ENCODE measurements around the gene RAB5A. TPM values are rescaled to one million over a fixed set of nuclear protein-coding genes. Genes with fewer than 3 reads are reported as not detected.

Gene RAB5A
- total RNA-seq, 1 donor from 2014 or later = 106 TPM

DNA sequence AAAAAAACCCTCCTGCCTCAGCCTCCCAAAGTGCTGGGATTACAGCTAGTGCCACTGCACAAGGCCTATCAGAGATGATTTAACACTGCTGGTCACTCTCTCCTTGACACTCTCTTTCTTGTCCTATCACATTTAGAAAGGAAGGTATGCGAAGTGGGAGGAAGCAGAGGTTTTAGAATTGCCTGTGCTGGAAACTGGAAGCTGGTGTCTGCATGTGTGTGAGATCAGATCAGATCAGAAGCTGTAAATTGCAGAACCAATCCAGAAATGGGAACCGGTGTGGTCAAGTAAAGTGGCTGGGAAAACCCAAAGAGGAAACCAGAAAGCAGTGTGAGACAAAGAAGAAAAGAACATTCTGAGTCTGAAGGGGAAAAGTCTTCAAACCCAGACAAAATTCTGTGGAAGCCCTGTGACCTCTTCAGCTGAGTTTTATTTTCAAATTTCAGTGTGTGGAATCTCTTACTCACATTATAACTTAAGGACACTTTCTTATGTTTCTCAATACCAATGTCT, 15.7 kb upstream of the RAB5A start:
- H3K36me3 Mint-ChIP-seq (ENCODE audit: low read depth, unreplicated experiment) = no peaks in the 10 kb centered on the region
- no peak for FAIRE-seq
- no peak overlapping the region for H2AFZ ChIP-seq (ENCODE audit: low read depth, low read length)

DNA sequence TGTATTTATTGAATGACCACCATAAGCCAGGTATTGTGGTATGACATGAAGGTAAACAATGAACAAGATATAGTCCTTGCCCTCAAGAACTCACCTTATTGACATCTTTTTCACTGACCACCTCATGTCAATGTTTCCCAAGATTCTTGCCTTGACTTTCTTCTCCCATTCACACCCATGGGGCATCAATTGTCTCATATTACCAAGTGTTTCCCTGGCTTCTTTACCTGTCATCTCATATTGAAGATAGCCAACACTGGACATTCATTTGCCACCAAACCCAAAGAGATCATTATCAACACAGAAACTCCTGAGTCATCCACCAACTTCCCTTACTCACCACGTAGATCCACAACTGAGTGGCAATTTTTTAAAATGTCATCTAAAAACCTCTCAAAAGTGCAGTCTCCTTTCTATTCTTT, 15.1 kb upstream of the RAB5A start:
- H3K4me1 ChIP-seq (ENCODE audit: insufficient read depth, low read length) = no peaks in the 10 kb centered on the region
- Mint-ChIP-seq H3K4me3 (ENCODE audit: unreplicated experiment) (no peak overlapping the region), H3K27ac (ENCODE audit: unreplicated experiment) (peak overlapping the region; percentile 35), H3K4me1 (ENCODE audit: low read depth, unreplicated experiment) (peaks cover 15% of the 10 kb centered on the region), H3K9me3 (ENCODE audit: unreplicated experiment) (no peaks in the 10 kb centered on the region), H3K36me3 (ENCODE audit: low read depth, unreplicated experiment) (no peaks in the 10 kb centered on the region), H3K27me3 (ENCODE audit: low read depth, unreplicated experiment) (no peaks in the 10 kb centered on the region)
- no peaks in the 10 kb centered on the region for H4K20me1 ChIP-seq (ENCODE audit: insufficient read depth, low read length)
- H3K79me2 ChIP-seq (ENCODE audit: insufficient read depth, low read length) = no peaks in the 10 kb centered on the region
- H3K4me2 ChIP-seq (ENCODE audit: low read length) = no peak overlapping the region
- no peak for DNase-seq (ENCODE audit: low read depth)
- FAIRE-seq = no peak
- no peak overlapping the region for H3K4me3 ChIP-seq (ENCODE audit: insufficient read depth, low read depth, low read length)
- no peak overlapping the region for H3K9ac ChIP-seq (ENCODE audit: low read length)
- H3K27ac ChIP-seq (ENCODE audit: low read depth, low read length) = no peak overlapping the region
- no peaks in the 10 kb centered on the region for H3K9me3 ChIP-seq (ENCODE audit: insufficient read depth, low read depth, low read length)
- no peak for TF ChIP-seq EZH2 (IDR thresholded peaks at IDR 0.05; ENCODE audit: insufficient read depth, low read length)
- TF ChIP-seq, protein P1, sequence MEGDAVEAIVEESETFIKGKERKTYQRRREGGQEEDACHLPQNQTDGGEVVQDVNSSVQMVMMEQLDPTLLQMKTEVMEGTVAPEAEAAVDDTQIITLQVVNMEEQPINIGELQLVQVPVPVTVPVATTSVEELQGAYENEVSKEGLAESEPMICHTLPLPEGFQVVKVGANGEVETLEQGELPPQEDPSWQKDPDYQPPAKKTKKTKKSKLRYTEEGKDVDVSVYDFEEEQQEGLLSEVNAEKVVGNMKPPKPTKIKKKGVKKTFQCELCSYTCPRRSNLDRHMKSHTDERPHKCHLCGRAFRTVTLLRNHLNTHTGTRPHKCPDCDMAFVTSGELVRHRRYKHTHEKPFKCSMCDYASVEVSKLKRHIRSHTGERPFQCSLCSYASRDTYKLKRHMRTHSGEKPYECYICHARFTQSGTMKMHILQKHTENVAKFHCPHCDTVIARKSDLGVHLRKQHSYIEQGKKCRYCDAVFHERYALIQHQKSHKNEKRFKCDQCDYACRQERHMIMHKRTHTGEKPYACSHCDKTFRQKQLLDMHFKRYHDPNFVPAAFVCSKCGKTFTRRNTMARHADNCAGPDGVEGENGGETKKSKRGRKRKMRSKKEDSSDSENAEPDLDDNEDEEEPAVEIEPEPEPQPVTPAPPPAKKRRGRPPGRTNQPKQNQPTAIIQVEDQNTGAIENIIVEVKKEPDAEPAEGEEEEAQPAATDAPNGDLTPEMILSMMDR (IDR thresholded peaks at IDR 0.05; ENCODE audit: insufficient read depth, low read depth, low read length) = no peak
- H3K36me3 ChIP-seq (ENCODE audit: insufficient read depth, low read length) = no peaks in the 10 kb centered on the region
- no peak overlapping the region for H2AFZ ChIP-seq (ENCODE audit: low read depth, low read length)
- H3K27me3 ChIP-seq (ENCODE audit: insufficient read depth, low read length) = no peaks in the 10 kb centered on the region

More for the DNA sequence above, 15.7 kb upstream of the RAB5A start:
- no peaks in the 10 kb centered on the region for H3K4me1 ChIP-seq (ENCODE audit: insufficient read depth, low read length)
- H3K27ac Mint-ChIP-seq (ENCODE audit: unreplicated experiment) = peak overlapping the region; percentile 35
- no peaks in the 10 kb centered on the region for H3K27me3 Mint-ChIP-seq (ENCODE audit: low read depth, unreplicated experiment)
- no peak overlapping the region for H3K4me3 Mint-ChIP-seq (ENCODE audit: unreplicated experiment)
- no peak for DNase-seq (ENCODE audit: low read depth)
- H3K27ac ChIP-seq (ENCODE audit: low read depth, low read length) = no peak overlapping the region
- TF ChIP-seq, protein P1 (IDR thresholded peaks at IDR 0.05; ENCODE audit: insufficient read depth, low read depth, low read length) = no peak
- TF ChIP-seq EZH2 (IDR thresholded peaks at IDR 0.05; ENCODE audit: insufficient read depth, low read length) = no peak
- no peak overlapping the region for H3K9ac ChIP-seq (ENCODE audit: low read length)
- H3K79me2 ChIP-seq (ENCODE audit: insufficient read depth, low read length) = no peaks in the 10 kb centered on the region
- no peak overlapping the region for H3K4me2 ChIP-seq (ENCODE audit: low read length)
- peaks cover 15% of the 10 kb centered on the region for H3K4me1 Mint-ChIP-seq (ENCODE audit: low read depth, unreplicated experiment)
- no peaks in the 10 kb centered on the region for H4K20me1 ChIP-seq (ENCODE audit: insufficient read depth, low read length)
- no peaks in the 10 kb centered on the region for H3K27me3 ChIP-seq (ENCODE audit: insufficient read depth, low read length)
- H3K36me3 ChIP-seq (ENCODE audit: insufficient read depth, low read length) = no peaks in the 10 kb centered on the region
- no peaks in the 10 kb centered on the region for H3K9me3 Mint-ChIP-seq (ENCODE audit: unreplicated experiment)
- no peak overlapping the region for H3K4me3 ChIP-seq (ENCODE audit: insufficient read depth, low read depth, low read length)
- H3K9me3 ChIP-seq (ENCODE audit: insufficient read depth, low read depth, low read length) = no peaks in the 10 kb centered on the region

DNA sequence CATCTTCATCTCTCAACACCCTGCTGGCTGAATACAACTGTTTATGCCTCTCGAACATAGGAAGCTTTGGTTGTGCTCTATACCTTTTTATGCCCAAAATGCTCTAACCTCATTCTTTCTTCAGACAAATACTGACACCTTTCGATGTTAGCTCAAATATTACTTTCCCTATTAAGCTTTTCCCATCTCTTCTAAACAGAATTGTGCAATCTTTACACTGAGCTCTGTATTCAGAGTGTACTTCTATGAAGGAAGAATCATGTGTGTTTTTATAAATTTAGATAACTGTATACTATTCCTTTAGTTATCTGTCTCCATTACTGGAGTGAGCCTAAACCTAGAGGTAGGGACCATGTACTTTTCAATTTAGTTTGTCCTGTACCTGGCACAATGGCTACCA, 14.5 kb upstream of the RAB5A start:
- H3K4me2 ChIP-seq (ENCODE audit: low read length) = no peak overlapping the region
- H3K27ac Mint-ChIP-seq (ENCODE audit: unreplicated experiment) = peak overlapping the region; percentile 35
- peaks cover 6% of the 10 kb centered on the region for H3K4me1 ChIP-seq (ENCODE audit: insufficient read depth, low read length)

More for the DNA sequence above, 14.5 kb upstream of the RAB5A start:
- peaks cover 19% of the 10 kb centered on the region for H3K4me1 Mint-ChIP-seq (ENCODE audit: low read depth, unreplicated experiment)
- Histone ChIP-seq H2AFZ (ENCODE audit: low read depth, low read length) (no peak overlapping the region), H3K4me3 (ENCODE audit: insufficient read depth, low read depth, low read length) (no peak overlapping the region), H3K27me3 (ENCODE audit: insufficient read depth, low read length) (no peaks in the 10 kb centered on the region), H3K9me3 (ENCODE audit: insufficient read depth, low read depth, low read length) (no peaks in the 10 kb centered on the region), H3K27ac (ENCODE audit: low read depth, low read length) (no peak overlapping the region), H3K79me2 (ENCODE audit: insufficient read depth, low read length) (no peaks in the 10 kb centered on the region), H4K20me1 (ENCODE audit: insufficient read depth, low read length) (no peaks in the 10 kb centered on the region), H3K9ac (ENCODE audit: low read length) (no peak overlapping the region), H3K36me3 (ENCODE audit: insufficient read depth, low read length) (no peaks in the 10 kb centered on the region)
- TF ChIP-seq EZH2 (IDR thresholded peaks at IDR 0.05; ENCODE audit: insufficient read depth, low read length) = no peak
- TF ChIP-seq, protein P1 (IDR thresholded peaks at IDR 0.05; ENCODE audit: insufficient read depth, low read depth, low read length) = no peak
- H3K27me3 Mint-ChIP-seq (ENCODE audit: low read depth, unreplicated experiment) = no peaks in the 10 kb centered on the region
- DNase-seq (ENCODE audit: low read depth) (no peak), FAIRE-seq (no peak)
- H3K36me3 Mint-ChIP-seq (ENCODE audit: low read depth, unreplicated experiment) = no peaks in the 10 kb centered on the region
- no peak overlapping the region for H3K4me3 Mint-ChIP-seq (ENCODE audit: unreplicated experiment)
- no peaks in the 10 kb centered on the region for H3K9me3 Mint-ChIP-seq (ENCODE audit: unreplicated experiment)
